Activated CD4-positive, alpha-beta memory T cell treated with anti-CD3 and anti-CD28 coated beads for 36 hours (primary cell): ENCODE data around the gene APEH. TPM values are rescaled to one million over a fixed set of nuclear protein-coding genes. Genes with fewer than 3 reads are reported as not detected.

ENCODE experiments used
- CTCF ChIA-PET: fragments of 350-600 bp; sonication (Branson Sonifier 250); formaldehyde crosslinking; loops from one replicate; lab custom pipeline; 2021; ENCODE audit warnings: antibody characterized with exemption, inconsistent platforms; lab: Charles Lee
- POLR2A ChIA-PET: fragments of 350-600 bp; sonication (Branson Sonifier 250); formaldehyde crosslinking; loops from one replicate; lab custom pipeline; 2021; ENCODE audit warnings: antibody characterized with exemption; lab: Charles Lee
- DNase-seq: peaks from one replicate; pipeline ENCODE4 v3.0.0-alpha.2; 2020
- H3K27ac Mint-ChIP-seq: one replicate; pipeline ENCODE4 v1.8.0; 2021; ENCODE audit warnings: mixed read lengths
- H3K27me3 Mint-ChIP-seq: one replicate; pipeline ENCODE4 v1.8.0; 2021; ENCODE audit warnings: mixed read lengths
- H3K36me3 Mint-ChIP-seq: one replicate; pipeline ENCODE4 v1.8.0; 2021; ENCODE audit warnings: mixed read lengths
- H3K4me1 Mint-ChIP-seq: one replicate; pipeline ENCODE4 v1.8.0; 2021; ENCODE audit warnings: low read depth, mixed read lengths
- H3K4me3 Mint-ChIP-seq: one replicate; pipeline ENCODE4 v1.8.0; 2021; ENCODE audit warnings: mild to moderate bottlenecking, mixed read lengths
- H3K9me3 Mint-ChIP-seq: one replicate; pipeline ENCODE4 v1.8.0; 2021; ENCODE audit warnings: mixed read lengths
- intact Hi-C: fragments of 100-400 bp; cut with micrococcal nuclease; formaldehyde crosslinking; loops from one replicate; pipeline ENCODE4 v1.15.1; 2023
- total RNA-seq, 2 experiments: library from RNA; stranded (reverse); gene quantifications; one replicate each; pipeline ENCODE4 v1.2.3, GENCODE V29; 2021

APEH gene
- total RNA-seq, 2 experiments from 2014 or later, result 141 to 143 TPM

DNA sequence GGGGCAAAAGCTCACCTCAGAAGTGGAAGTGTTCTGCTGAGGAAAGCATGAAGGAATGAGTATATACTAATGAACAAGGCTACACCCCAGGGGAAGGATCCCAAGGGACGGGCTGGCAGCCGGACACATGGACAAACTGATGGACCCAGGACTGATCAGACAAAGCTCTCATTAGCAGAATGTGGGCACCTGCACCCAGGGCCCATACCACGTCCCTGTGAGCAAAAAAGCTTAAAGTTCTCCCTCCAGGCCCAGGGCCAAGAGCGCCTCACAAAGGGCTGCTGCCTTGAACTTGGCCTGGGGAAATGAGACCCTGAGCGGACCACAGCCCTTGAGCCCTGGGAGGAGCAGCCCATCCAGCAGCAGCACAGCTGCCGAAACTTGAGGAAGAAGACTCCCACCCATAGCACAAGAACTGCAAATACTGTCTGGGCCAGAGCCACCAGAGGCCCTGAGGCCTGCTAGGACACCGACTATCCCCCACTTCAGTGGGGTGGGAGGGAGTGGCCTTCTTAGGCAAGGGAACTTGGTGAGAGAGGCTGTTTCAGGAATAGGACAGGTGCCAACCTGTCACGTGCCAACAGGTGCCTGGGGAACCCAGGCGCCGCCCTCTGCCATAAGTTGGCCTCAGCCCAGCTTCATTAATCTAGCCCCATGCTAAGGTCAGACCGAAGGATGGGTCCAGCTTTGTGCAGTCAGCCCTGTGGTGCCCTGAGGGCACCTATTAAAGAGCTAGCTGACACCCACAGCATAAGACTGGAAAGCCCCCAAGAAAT, 51.9 kb downstream of the APEH start:
- H3K4me1 Mint-ChIP-seq, result peaks cover 18% of the 10 kb centered on the region

DNA sequence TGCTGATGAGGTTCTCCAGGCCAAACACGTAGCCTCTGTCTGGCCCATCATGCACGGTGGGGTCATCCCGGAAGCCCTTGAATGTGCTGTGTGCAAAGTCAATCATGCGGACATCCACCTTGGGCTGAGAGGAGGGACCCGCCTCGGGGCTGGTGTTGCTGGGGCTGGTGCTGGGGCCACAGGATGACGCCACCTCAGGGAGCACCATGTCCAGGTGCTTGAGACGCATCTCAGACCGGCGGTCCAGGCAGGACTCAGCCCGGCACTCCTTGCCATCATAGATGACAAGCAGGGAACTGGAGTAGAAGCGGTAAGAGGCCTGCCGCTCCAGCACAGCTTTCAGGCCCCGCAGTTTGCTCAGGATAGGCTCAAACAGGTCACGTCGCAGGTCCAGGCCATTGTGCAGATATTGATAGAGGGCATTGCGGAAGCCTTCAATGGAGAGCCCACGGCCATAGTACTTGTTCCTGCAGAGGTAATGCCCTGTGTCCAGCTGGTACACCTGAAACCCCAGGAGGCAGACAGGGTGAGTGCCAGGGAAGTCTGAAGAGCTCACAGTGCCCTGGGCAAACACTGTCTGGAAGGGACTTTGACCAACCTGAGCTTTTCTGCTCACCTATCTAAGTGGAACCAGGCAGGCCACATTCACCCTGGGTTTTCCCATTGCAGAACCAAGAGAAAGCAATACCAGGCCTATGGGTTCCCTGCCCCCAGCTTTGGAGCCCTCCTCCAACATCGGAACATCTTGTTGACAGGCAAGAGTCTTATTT, 53.2 kb downstream of the APEH start:
- Mint-ChIP-seq H3K27me3 (no peaks in the 10 kb centered on the region), H3K27ac (no peak overlapping the region), H3K36me3 (peaks cover 13% of the 10 kb centered on the region), H3K4me3 (no peak overlapping the region), H3K4me1 (peaks cover 13% of the 10 kb centered on the region), H3K9me3 (no peaks in the 10 kb centered on the region)
- DNase-seq, result no peak
- intact Hi-C loops, result no loop called here
- ChIA-PET CTCF (no interaction called here), POLR2A (no interaction called here)

More for the DNA sequence above, 51.9 kb downstream of the APEH start:
- DNase-seq, result no peak
- H3K9me3 Mint-ChIP-seq, result no peaks in the 10 kb centered on the region
- no peak overlapping the region for H3K4me3 Mint-ChIP-seq
- CTCF ChIA-PET, result interaction anchor here (0.6 to 1.4 kb wide), 3 partner anchors 12 to 113 kb away, joined by 3 to 4 read pairs (median 3); no protein-coding TSS in a partner anchor
- POLR2A ChIA-PET, result no interaction called here
- H3K27me3 Mint-ChIP-seq, result no peaks in the 10 kb centered on the region
- peaks cover 19% of the 10 kb centered on the region for H3K36me3 Mint-ChIP-seq
- H3K27ac Mint-ChIP-seq, result peak overlapping the region; percentile 9
- intact Hi-C loops, result loop anchor here (2.0 kb wide), 2 partner anchors 51 to 61 kb away; partner anchors contain the start of genes APEH and IP6K1

DNA sequence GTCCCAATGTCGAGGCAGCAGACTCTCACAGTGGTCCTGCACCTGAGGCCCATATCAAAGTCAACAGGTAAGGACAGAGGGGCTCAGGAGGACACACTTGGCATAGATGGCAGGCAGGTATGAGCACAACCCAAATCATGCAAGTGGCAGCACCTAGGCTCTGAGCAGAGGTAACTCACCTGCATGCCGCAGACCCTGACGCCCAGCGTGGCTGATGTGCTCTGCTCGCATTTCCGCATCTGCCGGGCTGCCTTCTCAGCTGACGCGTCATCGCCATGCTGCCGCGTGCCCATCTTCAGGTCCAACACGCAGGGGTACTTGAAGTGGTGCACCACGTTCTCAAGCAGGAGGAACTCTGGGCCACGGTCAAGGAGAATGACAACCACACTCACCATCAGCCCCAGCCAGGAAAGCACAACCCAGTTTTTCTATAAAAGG, 53.8 kb downstream of the APEH start:
- no peak for DNase-seq
- intact Hi-C loops, result no loop called here
- H3K36me3 Mint-ChIP-seq, result peaks cover 12% of the 10 kb centered on the region
- no peaks in the 10 kb centered on the region for H3K27me3 Mint-ChIP-seq
- POLR2A ChIA-PET, result no interaction called here
- H3K9me3 Mint-ChIP-seq, result no peaks in the 10 kb centered on the region
- CTCF ChIA-PET, result no interaction called here
- H3K27ac Mint-ChIP-seq, result no peak overlapping the region
- peaks cover 8% of the 10 kb centered on the region for H3K4me1 Mint-ChIP-seq
- no peak overlapping the region for H3K4me3 Mint-ChIP-seq

DNA sequence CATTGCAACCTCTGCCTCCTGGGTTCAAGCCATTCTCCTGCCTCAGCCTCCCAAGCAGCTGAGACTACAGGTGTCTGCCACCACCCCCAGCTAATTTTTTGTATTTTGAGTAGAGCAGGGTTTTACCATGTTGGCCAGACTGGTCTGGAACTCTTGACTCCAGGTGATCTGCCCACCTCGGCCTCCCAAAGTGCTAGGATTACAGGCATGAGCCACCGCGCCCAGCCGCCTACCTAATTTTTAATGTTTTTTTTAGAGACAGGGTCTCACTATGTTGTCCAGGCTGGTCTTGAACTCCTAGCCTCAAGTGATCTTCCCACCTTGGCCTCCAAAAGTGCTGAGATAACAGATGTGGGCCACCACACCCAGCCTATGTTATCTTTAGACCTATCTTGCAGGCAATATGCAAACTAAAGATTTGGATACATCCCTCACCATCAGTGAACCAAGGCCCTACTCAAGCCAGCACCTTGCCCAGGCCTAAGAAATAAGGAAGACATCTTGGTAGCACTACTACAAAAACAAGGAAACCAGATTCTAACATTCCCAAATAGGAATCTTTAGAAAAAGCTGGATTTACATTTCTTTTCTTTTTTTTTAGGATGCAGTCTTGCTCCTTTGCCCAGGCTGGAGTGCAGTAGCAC, 55.9 kb downstream of the APEH start:
- ChIA-PET CTCF (interaction anchor here (1.3 kb wide), 1 partner anchor 11 kb away, joined by 6 read pairs; the partner anchor contains the start of gene AMIGO3), POLR2A (interaction anchor here (1.1 kb wide), 1 partner anchor 9 kb away, joined by 3 read pairs; no protein-coding TSS in a partner anchor)
- Mint-ChIP-seq H3K4me3 (no peak overlapping the region), H3K36me3 (peaks cover 10% of the 10 kb centered on the region), H3K9me3 (no peaks in the 10 kb centered on the region), H3K27me3 (no peaks in the 10 kb centered on the region), H3K4me1 (no peaks in the 10 kb centered on the region), H3K27ac (no peak overlapping the region)
- intact Hi-C loops, result no loop called here
- DNase-seq, result no peak

DNA sequence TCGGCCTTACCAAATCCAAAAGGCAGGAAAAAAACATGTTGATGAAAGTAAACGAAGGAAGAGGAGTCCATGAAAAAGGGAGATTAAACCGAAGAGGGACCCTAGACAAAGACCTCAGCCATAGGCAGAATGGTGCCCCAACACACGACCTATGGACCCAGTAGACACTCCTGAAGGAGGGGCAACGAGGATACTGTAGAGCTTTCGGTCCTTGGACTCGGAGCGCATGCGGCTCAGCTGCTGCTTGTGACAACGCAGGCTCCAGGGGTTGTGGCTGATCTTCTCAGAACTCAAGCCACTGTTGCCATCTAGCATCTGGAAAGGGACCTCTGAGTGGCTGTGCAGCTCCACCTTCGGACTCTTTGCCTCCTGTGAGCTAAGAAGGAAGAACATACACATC, 58.4 kb downstream of the APEH start:
- no peaks in the 10 kb centered on the region for H3K9me3 Mint-ChIP-seq
- H3K4me1 Mint-ChIP-seq, result no peaks in the 10 kb centered on the region
- intact Hi-C loops, result no loop called here
- no peaks in the 10 kb centered on the region for H3K27me3 Mint-ChIP-seq
- DNase-seq, result no peak
- H3K27ac Mint-ChIP-seq, result no peak overlapping the region
- ChIA-PET CTCF (no interaction called here), POLR2A (interaction anchor here (0.6 kb wide), 1 partner anchor 71 kb away, joined by 3 read pairs; no protein-coding TSS in a partner anchor)
- H3K36me3 Mint-ChIP-seq, result peaks cover 22% of the 10 kb centered on the region
- H3K4me3 Mint-ChIP-seq, result no peak overlapping the region

DNA sequence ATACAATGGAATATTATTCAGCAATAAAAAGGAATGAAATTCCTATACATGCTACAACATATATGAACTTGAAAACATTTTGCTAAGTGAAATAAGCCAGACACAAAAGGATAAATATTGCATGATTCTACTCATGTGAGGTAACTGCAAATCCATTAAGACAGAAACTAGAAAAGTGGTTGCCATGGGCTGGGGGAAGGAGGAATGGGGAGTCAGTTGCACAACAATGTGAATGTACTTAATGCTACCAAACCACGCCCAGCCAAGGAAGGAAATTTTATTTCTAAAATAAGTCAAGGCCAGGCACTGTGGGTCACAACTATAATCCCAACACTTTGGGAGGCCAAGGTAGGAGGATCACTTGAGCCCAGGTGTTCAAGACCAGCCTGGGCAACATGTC, 59.4 kb downstream of the APEH start:
- Mint-ChIP-seq H3K36me3 (peaks cover 25% of the 10 kb centered on the region), H3K27ac (no peak overlapping the region), H3K9me3 (no peaks in the 10 kb centered on the region), H3K4me1 (peaks cover under 1% of the 10 kb centered on the region), H3K4me3 (no peak overlapping the region), H3K27me3 (no peaks in the 10 kb centered on the region)
- CTCF ChIA-PET, result no interaction called here
- intact Hi-C loops, result no loop called here
- DNase-seq, result no peak
- POLR2A ChIA-PET, result no interaction called here

Other genes with a start within 250 kb of the APEH start
- 10 to 100 TPM; 12.0 to 12.8 TPM for gene NICN1, start 245.0 kb upstream of the APEH start, total RNA-seq
- 1 to 10 TPM; 9.4 to 9.6 TPM for gene DAG1, start 204.1 kb upstream of the APEH start, total RNA-seq
- under 1 TPM; 0.05 to 0.07 TPM for gene BSN, start 119.9 kb upstream of the APEH start, total RNA-seq
- gene MST1, start 15.1 kb downstream of the APEH start, total RNA-seq, result 1 to 10 TPM; 8.1 to 8.2 TPM
- gene RNF123, start 15.2 kb downstream of the APEH start, total RNA-seq, result 10 to 100 TPM; 21.0 to 29.7 TPM
- not detected for gene AMIGO3, start 45.3 kb downstream of the APEH start, total RNA-seq
- 10 to 100 TPM; 41.0 to 45.4 TPM for gene GMPPB, start 49.6 kb downstream of the APEH start, total RNA-seq
- gene IP6K1, start 112.2 kb downstream of the APEH start, total RNA-seq, result 10 to 100 TPM; 28.8 to 29.3 TPM
- gene CDHR4, start 125.5 kb downstream of the APEH start, total RNA-seq, result under 1 TPM in 1 of 2 experiments, not detected in 1; 0.22 TPM
- 1 to 10 TPM; 1.0 to 1.2 TPM for gene INKA1, start 128.9 kb downstream of the APEH start, total RNA-seq
- gene UBA7, start 139.6 kb downstream of the APEH start, total RNA-seq, result 10 to 100 TPM; 85.6 to 86.4 TPM
- 10 to 100 TPM; 22.7 to 25.3 TPM for gene TRAIP, start 182.2 kb downstream of the APEH start, total RNA-seq
- gene CAMKV, start 195.6 kb downstream of the APEH start, total RNA-seq, result under 1 TPM; 0.39 to 0.43 TPM
- under 1 TPM; 0.39 to 0.93 TPM for gene MST1R, start 229.5 kb downstream of the APEH start, total RNA-seq